GM18870 (cell line): ENCODE results near the gene PRKAR2A.
"Not testable (repeated sequence)": the region's sequence is repeated elsewhere in the genome, so short reads cannot be mapped to it uniquely, and the experiment has no call there.

Source experiments
- ATAC-seq: cut with Tn5 transposase; IDR thresholded peaks from one replicate; pipeline ENCODE4 v1.9.1; 2021; ENCODE audit warnings: moderate library complexity; ENCODE audit not compliant: unreplicated experiment

Gene PRKAR2A

DNA sequence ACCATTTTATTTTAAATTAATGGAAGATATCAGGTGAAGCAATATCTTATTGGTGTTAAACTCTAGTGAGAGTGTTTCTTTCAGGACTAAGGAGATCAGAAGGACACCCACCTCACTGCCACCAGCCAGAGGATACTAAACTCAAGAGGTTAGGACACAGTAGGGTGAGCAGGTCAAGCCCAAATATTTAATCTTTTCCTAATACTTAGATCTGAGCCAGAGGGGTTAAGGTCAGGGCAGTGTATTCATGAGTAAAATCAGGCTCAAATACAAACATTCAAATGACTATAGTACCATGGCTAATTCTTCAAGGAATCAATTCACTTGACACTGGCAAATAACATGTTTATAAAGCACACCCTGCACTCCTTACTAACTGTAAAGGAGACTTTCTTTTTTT lies 65.6 kb downstream of the PRKAR2A start:
- ATAC-seq = no peak

DNA sequence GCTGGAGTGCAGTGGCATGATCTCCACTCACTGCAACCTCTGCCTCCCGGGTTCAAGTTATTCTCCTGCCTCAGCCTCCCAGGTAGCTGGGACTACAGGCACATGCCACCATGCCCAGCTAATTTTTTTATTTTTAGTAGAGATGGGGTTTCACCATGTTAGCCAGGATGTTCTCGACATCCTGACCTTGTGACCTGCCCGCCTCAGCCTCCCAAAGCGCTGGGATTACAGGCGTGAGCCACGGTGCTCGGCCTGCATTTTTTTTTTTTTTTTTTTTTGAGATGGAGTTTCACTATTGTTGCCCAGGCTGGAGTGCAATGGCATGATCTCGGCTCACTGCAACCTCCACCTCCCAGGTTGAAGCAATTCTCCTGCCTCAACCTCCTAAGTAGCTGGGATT lies 69.1 kb downstream of the PRKAR2A start:
- ATAC-seq = not testable (repeated sequence)

DNA sequence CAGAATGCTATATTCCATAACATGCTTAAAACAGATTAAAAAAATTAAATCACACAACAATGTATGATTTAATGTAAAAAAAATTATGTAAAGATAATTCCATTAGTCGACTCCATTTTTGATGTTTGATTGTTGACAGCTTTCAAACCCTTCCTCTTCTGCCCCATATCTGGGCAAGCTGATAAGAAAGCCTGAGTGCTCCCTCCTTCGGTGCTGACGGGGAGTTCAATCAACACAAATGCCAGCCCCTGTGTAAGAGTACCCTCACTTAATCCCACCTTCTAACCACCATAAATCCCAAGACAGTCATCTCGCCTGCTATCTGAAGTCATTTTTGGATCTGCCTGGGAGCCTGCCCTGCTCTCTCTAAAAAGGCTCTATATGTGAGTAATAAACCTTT lies 70.8 kb downstream of the PRKAR2A start:
- ATAC-seq = no peak

DNA sequence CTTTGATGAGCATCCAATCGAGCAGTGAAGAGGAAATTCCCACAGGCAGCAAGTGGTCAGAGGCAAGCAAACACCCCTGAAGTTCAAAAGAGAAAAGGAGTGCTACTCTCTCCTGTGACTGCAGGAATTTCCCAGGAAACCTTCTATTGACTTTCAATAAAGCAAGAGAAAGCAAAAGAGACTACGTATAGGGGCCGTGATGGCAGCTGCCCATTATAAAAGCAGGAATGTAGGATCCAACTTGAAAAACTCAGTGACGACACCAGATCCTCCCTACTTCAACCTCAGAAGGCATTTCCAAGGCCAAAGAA lies 77.5 kb downstream of the PRKAR2A start:
- no peak for ATAC-seq

DNA sequence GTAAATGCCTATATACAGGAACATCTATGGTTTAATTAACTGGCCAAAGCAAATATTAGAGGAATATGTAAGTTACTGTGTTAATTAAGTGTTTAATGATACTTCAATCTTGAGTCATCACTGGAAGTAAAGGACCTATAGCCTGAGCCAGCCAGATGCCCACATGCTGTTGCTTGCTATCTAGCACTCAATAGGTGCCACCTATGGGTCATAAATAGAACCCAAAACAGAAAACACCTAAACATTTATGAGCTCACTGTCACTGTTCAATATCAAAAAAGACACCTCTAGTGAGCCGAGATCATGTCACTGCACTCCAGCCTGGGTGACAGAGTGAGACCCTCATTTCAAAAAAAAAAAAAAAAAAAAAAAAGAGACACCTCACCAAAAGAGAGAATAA lies 82.3 kb downstream of the PRKAR2A start:
- no peak for ATAC-seq

DNA sequence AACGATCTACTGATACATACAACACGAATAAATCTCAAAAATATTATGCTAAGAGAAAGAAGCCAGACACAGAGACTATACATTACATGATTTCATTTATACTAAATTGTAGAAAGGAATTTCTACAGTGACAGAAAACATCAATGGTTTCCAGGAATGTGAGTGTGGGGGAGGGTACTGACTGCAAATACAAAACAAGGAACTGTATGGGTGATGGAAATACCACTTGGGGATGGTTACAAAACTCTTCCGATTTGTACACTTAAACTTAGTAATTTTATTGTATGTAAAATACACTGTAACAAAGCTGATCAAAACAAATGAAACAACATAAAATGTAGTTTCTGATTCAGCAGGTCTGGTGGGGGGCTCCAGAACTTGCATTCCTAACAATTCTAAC lies 84.9 kb downstream of the PRKAR2A start:
- no peak for ATAC-seq

DNA sequence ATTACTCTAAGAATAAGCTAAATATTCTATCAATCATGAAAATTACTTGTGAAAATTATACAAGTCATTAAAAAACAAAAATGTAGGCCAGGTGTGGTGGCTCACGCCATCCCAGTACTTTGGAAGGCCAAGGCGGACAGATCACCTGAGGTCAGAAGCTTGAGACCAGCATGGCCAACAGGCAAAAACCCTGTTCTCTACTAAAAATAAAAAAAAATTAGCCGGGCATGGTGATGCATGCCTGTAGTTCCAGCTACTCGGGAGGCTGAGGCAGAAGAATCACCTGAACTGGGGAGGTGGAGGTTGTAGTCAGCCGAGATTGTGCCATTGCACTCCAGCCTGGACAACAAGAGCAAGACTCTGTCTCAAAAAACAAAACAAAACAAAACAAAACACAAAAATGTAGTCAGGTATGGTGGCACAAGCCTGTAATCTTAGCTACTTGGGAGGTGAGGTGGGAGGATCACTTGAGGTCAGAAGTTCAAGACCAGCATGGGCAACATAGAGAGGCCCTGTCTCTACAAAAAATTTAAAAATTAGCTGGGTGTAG lies 87.6 kb downstream of the PRKAR2A start:
- not testable (repeated sequence) for ATAC-seq

DNA sequence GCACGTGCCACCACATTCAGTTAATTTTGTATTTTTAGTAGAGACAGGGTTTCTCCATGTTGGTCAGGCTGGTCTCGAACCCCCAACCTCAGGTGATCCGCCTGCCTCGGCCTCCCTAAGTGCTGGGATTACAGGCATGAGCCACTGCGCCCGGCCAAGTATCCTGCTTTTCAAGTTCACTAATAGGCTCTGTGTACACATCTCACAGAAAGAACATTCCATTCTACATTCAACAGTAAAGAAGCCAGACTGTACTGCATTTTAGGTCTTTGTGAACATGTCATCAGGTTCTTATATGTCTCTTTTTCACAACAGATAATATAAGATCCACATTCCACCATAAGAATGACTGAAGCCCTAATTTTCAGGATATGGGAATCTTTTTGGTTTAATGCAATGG lies 88.1 kb downstream of the PRKAR2A start:
- not testable (repeated sequence) for ATAC-seq

DNA sequence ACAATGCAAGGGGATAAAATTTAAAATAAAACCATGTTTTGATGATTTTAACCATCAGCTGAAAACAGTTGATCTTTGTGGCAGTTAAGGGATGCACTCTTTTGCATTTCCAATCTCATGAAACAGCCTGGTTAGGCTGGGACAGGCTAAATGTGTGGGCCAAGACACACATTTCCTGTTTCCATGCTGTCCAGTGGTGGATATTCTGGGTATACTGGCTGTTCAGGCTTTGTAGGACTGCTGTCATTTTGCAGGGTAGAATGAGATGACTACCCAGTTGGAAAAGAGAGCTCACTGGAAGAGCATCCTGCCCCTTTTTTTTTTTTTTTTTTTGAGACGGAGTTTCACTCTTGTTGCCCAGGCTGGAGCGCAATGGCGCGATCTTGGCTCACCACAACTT lies 88.6 kb downstream of the PRKAR2A start:
- no peak for ATAC-seq

DNA sequence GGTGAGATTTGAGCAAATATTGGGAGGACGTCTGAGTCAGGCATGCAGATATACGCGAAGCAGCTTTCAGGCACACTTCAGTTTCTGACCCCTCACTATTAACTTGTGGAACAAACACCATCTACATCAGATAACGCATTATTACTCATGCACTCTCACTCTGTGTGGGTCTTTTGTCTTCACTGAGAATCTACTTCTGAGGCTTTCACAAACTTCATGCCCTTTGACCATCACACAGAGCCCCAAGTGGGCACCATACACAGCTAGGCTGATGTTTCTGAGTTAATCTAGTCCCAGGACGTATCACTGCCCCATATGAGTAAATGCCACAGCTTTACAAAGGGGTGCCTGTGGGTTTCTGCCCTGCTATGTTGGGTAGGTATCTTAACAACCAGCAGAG lies 91.0 kb downstream of the PRKAR2A start:
- no peak for ATAC-seq

DNA sequence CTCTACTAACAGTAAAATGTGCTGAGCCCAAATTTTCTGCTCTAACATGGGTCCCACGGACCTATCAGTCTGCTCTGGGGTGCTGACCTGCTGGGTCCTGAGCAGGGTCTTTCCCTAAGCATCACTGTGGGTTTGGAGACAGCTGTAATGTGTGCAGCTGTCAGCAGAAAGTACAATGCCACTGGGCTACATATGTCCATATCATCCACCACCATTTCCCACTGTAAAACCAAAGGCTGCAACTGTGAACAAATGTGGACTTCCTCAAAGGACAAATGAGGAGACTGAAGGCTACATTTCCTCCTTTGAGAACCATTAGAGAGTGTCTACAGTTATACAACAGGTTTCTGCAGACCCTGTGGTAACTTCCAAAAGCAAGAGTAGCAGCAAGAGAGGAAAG lies 96.8 kb downstream of the PRKAR2A start:
- no peak for ATAC-seq

DNA sequence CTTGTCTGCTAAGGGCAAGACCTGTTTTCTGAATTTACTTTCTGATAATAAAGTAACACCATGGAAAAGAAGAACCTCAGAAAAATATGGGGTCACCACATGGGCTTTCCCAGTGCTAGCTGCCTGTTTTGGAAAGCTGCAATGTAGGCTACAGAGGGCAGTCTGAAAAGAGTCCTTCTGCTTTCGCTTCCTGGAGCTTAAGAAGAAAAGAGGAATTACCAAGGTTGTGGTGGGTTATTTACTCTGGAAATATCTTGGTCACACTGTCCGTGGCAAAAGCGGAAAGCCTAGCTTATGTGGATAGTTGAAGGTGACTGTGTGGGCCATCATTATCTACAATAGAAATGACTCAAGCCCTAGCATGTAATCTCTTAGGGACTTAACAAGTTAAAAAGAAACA lies 98.9 kb downstream of the PRKAR2A start:
- no peak for ATAC-seq

DNA sequence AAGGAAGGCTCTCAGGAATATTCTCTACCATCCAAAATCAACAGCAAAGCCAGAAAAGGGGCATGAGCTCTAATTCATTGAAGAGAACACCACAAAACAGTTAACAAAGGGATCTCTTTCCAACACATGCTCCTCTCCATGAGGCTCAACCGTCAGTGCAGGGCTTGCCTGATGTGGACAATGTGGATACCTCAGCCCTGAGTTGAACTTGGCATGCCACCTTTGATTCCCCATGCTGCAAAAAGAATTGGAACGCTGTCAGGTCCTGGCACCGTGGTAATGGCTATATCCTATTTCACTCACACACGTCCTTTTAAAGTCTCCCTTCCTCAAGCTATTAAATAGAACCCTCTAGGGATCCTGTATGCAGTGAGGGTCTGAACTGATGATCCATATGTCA lies 100.0 kb downstream of the PRKAR2A start:
- no peak for ATAC-seq

DNA sequence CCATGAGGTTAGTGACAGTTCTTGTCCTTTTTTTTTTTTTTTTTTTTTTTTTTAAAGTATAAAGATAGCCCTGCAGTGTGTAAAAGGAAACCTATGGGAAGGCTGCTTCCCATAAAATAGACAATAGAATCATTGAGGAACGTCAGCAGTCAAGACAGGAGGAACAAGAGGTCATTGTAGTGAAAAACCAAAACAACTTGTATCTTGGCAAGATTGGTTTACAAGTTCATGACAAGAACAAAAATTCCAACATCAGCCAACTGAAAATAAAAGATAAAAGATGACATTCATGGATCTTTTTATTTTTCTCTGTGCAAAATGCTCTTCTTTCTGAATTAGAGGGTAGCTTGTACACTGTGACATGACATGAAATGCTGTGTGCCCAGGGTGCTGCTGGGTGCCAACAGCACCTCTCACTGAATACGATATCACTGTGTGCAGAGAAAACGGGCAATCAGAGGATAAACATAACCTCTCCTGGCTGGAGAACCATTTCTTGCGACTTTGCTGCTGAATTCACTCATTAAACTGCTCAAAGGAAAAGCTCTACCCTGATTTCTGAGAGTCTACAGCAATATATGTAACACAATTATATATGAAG lies 100.6 kb downstream of the PRKAR2A start:
- no peak for ATAC-seq

DNA sequence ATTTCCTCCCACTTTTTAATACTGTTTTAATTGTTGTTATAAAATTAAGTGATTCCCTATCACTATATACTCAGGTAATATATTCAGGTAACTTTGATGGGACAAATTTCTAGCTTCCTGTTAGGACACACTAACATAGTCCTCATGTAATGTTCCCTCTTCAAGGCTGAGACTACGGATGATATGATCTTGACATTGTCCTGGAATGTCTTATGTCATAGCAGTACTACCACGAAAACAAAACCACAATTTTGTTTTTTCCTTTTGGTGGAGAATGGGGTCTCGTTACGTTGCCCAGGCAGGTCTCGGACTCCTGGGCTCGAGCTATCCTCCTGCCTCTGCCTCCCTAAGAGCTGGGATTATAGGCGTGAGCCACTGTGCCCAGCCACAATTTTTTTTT lies 103.9 kb downstream of the PRKAR2A start:
- no peak for ATAC-seq

DNA sequence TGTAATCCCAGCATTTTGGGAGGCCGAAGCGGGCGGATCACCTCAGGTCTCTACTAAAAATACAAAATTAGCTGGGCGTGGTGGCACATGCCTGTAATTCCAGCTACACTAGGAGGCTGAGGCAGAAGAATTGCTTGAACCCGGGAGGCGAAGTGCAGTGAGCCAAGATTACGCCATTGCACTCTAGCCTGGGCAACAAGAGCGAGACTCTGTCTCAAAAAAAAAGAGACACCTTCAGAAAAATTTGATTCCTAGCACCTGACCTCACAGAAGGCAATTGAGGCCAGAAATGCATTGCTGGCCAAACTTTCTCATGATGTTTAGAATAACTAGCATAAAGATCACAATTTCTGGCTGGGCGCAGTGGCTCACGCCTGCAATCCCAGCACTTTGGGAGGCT lies 106.4 kb downstream of the PRKAR2A start:
- not testable (repeated sequence) for ATAC-seq

DNA sequence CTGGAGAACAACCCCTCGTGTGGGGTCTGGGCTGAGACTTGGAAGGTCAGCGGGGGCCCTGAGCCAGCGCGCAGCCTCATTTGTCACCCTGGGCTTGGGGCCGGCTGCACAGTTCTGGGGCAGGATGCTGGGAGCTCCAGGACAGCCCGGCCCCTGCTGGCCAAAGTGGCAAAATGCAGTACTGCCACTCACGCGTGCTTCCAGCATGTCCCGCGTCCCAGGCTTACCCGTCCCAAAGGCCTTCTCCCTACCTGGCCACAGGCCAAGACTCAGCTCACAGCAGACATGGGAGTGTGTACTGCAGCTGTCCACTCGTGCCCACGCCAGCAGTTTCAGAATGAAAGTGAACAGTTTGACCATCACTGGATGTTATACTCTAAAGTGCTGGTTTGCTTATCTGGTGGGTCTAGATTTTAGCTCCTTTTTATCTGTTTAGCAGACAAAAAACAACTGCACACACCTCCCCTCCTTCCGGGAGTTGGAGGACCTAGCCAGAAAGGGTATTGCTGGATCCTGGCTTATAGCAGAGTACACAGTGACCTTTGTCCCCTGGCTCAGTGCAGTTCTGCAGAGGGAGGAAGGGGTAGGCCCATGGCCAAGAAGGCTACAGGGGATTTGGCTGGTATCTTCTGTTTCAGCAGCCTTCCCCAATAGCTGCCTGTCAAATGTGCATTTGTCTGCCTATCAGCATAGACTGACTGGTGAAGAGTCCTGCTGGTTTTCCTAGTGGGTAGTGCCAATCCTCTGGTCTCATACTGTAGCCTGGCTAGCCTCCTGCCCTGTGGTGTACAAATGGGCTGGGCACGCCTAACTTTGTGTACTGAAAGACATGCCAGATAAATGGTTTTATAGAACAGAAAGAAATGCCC lies 107.5 kb downstream of the PRKAR2A start:
- no peak for ATAC-seq

DNA sequence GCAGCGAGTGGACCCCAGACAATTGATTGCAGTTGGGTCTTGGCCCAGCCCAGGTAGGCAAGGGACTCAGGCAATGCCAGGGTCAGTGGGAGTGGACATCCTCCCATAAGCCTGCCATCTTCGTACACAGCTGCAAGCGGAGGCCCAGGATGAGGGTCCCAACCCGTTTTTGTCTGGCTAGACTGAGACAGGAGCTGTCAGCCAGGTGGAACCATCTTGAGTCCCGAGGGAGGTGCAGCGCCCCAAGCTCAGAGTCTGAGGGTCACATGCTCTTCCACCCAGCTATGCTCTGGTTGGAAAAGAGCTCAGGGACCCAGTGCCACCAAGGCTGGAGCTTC lies 108.1 kb downstream of the PRKAR2A start:
- ATAC-seq = no peak

DNA sequence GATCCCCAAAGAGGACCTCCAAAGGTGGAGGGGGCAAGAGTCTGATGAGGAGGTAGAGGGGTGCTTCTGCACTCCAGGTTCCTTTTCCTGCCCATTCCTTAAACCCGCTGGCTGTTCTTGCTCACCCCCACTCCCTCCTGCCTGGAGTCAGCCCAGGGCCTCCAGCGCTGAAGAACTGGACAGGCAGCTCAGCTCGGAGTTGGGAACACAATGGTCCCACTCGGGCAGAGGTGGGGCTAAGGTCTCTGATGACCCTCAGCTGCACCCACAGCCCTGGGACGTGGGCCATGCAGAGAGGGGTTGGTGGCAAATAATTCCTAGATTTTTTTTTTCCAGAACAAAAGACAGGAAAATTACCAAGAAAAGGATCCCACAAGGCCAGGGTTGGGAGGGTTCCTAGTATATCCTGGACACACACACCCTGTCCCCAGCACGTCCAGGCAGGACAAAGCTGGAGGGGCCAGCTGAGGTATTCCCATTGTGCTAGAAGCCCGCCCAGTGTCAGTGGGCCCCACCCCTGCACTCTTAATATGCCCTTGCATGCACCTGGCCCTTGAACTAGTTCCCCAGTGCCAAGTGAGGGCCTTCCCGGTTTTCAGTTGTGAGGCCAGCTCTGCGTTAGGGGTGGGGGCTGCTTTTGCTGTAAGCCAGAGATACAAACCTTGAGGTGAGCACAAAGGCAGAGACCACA lies 108.6 kb downstream of the PRKAR2A start:
- no peak for ATAC-seq

DNA sequence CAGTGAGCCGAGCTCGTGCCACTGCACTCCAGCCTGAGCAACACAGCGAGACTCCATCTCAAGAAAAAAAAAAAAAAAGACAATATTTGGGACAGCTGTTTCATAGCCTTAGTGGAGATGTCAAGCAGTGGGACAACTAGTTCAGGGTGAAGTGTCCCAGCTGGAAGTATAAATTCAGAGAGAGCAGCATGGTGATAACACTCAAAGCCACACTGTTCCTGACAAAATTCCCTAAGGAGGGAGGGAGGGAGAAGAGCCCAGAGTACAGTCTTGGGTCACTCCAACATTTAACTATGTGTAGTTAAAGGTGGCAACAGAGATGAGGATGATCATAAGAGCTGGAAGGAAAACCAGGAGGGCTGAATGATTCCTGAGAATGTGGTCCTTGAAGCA lies 109.5 kb downstream of the PRKAR2A start:
- no peak for ATAC-seq

DNA sequence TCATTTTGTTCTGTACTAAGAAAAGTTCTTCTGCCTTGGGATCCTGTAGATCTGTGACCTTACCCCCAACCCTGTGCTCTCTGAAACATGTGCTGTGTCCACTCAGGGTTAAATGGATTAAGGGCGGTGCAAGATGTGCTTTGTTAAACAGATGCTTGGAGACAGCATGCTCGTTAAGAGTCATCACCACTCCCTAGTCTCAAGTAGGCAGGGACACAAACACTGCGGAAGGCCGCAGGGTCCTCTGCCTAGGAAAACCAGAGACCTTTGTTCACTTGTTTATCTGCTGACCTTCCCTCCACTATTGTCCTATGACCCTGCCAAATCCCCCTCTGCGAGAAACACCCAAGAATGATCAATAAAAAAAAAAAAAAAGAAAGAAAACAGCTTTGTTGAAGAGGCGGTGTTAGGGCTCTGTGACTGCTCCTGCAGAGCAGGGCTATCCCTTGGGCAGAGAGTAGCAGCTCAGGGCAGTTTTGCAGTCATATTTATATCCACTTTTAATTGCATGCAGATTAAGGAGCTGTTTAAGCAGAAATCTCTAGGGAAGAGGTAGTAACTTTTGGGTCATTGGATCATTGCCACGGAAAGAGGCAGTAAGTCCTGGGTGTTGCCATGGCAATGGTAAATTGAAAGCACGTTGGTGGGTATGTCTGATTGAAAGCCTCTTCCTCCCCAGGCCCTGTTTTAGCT lies 112.5 kb downstream of the PRKAR2A start:
- ATAC-seq = not testable (repeated sequence)
